Brain pericyte (primary cell): Measurements from ENCODE around the gene MAPK4.
"Not testable (repeated sequence)": the region's sequence is repeated elsewhere in the genome, so short reads cannot be mapped to it uniquely, and the experiment has no call there.

Experiments
- DNase-seq: peaks from one replicate; pipeline ENCODE4 v3.0.0-alpha.2; 2012; ENCODE audit warnings: low read depth, low spot score

Gene MAPK4

GRCh38 chr18:50680966-50681365 lies 121.1 kb downstream of the MAPK4 start:
- DNase-seq = no peak

- no peak for DNase-seq
Measured at GRCh38 chr18:50682852-50683251, 123.0 kb downstream of the MAPK4 start.

- no peak for DNase-seq
Measured at GRCh38 chr18:50686409-50686808, 126.5 kb downstream of the MAPK4 start.

- DNase-seq = no peak
Measured at GRCh38 chr18:50687491-50687890, 127.6 kb downstream of the MAPK4 start.

- no peak for DNase-seq
Measured at GRCh38 chr18:50689578-50689977, 129.7 kb downstream of the MAPK4 start.

DNA sequence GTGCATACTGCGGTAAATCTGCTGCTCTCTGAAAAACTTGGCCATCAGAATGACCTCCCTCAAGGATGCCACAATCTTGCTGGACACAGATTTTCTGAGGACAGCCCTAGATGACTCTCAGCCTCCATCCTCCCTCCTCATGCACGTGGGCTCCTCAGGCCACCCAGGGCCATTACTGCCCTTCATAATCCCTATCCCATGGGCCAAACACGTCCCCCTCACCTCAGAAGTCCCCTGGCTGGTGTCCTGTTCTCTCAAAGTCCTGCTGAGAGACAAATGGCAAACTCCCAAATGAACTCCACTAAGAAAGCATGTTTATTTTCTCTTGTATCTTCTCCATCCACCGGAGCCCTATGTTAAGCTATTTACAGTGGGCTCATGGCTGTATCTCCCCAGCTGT lies 134.3 kb downstream of the MAPK4 start:
- DNase-seq = no peak

DNA sequence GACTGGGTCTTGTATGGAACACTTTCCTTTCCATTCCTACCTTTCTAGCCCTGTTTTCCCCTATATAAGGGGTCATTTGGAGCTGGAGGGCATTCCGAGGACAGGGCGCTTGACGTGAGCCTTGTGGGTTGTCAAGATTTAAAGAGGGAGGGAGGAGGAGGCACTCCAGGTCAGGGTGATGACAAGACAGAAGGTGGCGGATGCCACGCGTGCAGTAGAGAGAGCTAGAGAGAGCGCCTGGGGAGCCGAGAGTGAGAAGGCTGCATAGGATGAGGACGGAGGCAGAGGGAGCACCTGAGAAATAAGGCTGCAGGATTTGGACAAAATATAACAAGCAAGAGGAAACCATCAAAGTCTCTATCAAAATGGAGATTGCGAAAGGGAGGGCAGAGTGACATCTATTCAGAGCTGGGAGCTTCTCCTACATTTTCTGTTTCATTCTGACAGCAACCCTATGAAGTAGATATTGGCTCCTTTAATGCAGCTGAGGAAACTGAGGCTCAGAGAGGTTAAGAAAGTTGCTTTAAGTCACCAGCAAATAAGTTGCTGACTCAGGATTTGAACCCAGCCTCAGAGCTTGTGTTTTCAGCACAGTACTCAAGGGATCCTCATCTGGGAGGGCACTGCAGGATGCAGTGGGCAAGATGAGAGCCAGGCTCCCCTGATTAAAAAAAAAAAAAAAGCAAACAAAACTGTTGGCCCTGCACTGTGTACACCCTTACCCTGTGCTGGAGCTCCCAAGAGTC lies 135.7 kb downstream of the MAPK4 start:
- DNase-seq = no peak

DNA sequence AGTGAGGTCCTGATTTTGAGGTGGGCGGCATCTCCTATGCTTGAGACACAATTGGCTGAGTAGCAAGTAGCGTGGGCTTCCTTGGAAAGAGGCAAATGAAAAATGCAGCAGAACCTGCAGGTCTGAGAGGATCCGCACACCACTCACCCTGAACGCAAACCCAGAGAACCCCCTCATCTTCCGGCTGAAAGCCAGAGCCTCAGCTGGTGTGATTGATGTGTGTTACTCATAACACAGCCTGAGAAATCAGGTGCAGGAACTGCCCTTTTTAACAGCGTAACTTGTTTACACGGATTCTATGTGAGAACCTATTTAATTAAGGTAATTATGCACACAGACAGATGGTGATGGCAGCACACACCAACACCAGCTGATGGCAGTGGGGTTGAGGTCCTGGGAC lies 136.5 kb downstream of the MAPK4 start:
- no peak for DNase-seq

- DNase-seq = no peak
Measured at GRCh38 chr18:50696929-50697328, 137.0 kb downstream of the MAPK4 start.

GRCh38 chr18:50697509-50697908 lies 137.6 kb downstream of the MAPK4 start:
- DNase-seq = no peak

- DNase-seq = no peak
Measured at GRCh38 chr18:50700245-50701165, 140.6 kb downstream of the MAPK4 start.

GRCh38 chr18:50704357-50704940 lies 144.6 kb downstream of the MAPK4 start:
- no peak for DNase-seq

DNA sequence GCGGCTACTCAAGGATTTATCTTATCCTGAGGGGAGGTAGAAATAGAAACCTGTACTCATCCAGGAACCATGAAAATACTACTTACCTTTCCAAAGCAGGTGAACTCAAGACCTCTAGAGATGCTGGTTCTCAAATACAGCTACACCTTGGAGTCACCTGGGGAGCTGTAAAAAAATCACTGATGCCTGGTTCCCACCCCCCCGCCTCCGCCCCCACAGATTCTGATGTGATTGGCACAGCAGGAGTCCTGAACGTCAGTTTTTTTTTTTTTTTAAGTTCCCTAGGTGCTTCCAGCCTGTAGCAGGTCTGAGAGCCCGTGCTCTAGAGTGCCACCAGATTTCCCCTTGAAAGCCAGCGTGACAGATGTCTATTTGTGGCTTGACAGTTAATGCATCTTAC lies 146.3 kb downstream of the MAPK4 start:
- DNase-seq = no peak

- DNase-seq = no peak
Measured at GRCh38 chr18:50706651-50707050, 146.8 kb downstream of the MAPK4 start.

- DNase-seq = not testable (repeated sequence)
Measured at GRCh38 chr18:50707297-50707696, 147.4 kb downstream of the MAPK4 start.

GRCh38 chr18:50707855-50708469 lies 148.1 kb downstream of the MAPK4 start:
- no peak for DNase-seq

GRCh38 chr18:50709193-50709592 lies 149.3 kb downstream of the MAPK4 start:
- DNase-seq = no peak

DNA sequence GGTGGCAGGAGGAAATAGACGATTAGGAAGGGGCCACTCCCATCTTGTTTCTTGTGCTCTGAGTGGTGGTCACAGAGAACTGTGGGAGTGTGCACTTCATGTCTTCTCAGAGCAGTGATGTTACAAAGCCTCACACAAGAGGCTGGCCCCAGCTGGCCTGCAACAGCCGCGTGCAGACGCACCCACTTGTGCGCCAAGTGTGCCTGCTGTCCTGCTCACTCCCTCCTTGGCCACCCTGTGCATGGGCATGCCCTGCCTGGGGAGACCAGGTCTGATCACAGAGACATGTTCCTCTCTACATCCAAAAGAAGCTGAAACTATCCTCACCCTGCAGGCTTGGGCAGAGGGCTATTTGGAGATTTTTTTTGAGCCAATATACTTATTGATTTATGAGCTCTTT lies 151.5 kb downstream of the MAPK4 start:
- no peak for DNase-seq

DNA sequence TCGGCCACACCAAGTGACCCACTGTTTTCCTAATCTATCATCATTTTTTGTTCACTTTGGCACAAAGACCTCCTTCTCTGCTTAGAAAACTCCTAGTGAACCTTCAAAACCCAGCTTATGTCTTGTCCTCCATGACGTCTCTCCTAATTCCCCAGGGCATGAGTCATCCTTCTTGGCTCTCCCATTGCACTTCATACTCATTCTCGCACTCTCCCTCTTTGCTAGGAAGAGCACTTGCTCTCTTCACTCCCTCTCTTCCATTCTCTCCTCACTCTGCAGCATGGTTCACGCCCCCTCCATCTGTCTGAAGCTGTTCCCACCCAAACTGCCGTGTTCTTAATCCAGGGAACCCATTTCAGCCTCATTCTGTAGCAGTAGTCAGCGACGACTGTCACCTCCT lies 156.0 kb downstream of the MAPK4 start:
- no peak for DNase-seq

DNA sequence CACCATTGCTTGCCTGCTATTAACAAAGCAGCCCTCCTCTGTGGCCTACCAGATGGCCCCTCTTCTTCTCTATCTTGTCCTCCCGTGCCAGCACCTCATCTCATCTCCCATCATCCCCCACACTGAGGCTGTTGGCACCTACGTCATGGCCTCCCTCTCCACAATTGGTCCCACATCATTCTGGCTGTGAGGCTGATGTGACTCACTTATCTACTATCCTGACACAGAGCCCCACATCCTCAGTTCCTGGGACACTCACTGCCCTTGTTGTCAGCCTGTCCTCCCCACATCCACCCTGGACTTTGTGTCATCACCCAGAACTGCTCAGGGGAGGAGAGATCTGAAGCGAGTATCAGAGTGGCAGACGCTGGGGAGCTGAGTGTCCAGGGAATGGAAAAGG lies 157.0 kb downstream of the MAPK4 start:
- no peak for DNase-seq

DNA sequence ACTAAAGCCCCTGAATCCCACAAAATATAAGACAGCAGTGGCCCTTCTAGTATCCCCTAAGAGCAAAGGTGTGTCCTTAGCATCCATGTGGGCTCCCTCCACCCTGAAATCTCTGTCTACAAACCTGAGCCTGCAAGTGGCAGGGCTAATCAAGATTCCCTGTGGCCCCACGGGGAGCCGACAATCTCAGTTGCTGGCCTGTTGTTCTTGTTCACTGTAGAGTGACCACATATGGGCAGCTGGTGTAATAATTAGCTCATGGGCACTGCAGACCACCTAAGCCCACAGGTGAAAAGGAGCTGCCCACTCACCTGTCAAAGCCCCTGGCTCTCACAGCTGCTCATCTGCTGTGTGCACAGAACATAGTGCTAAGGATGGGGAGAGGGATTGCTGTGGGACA lies 157.7 kb downstream of the MAPK4 start:
- no peak for DNase-seq
